ENCODE data around the gene IL18RAP.

DNA sequence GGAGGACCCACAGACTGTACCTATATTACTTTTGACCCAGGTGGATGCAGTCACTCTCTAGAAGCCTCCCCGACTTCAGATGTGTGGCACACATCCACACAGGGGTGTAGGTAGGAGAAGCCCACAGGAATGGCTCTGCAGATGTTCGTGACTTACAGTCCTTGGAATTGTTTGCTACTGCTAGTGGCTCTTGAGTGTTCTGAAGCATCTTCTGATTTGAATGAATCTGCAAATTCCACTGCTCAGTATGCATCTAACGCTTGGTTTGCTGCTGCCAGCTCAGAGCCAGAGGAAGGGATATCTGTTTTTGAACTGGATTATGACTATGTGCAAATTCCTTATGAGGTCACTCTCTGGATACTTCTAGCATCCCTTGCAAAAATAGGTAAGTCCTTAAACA, 50.7 kb downstream of the IL18RAP start:
- no peak for TF ChIP-seq CTCF (IDR thresholded peaks at IDR 0.05; ENCODE audit: poor library complexity, severe bottlenecking)
- TF ChIP-seq, protein P1, sequence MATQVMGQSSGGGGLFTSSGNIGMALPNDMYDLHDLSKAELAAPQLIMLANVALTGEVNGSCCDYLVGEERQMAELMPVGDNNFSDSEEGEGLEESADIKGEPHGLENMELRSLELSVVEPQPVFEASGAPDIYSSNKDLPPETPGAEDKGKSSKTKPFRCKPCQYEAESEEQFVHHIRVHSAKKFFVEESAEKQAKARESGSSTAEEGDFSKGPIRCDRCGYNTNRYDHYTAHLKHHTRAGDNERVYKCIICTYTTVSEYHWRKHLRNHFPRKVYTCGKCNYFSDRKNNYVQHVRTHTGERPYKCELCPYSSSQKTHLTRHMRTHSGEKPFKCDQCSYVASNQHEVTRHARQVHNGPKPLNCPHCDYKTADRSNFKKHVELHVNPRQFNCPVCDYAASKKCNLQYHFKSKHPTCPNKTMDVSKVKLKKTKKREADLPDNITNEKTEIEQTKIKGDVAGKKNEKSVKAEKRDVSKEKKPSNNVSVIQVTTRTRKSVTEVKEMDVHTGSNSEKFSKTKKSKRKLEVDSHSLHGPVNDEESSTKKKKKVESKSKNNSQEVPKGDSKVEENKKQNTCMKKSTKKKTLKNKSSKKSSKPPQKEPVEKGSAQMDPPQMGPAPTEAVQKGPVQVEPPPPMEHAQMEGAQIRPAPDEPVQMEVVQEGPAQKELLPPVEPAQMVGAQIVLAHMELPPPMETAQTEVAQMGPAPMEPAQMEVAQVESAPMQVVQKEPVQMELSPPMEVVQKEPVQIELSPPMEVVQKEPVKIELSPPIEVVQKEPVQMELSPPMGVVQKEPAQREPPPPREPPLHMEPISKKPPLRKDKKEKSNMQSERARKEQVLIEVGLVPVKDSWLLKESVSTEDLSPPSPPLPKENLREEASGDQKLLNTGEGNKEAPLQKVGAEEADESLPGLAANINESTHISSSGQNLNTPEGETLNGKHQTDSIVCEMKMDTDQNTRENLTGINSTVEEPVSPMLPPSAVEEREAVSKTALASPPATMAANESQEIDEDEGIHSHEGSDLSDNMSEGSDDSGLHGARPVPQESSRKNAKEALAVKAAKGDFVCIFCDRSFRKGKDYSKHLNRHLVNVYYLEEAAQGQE (IDR thresholded peaks at IDR 0.05; ENCODE audit: borderline replicate concordance), result no peak
- no peak for TF ChIP-seq TAF1 (IDR thresholded peaks at IDR 0.05; ENCODE audit: low read depth)
- TF ChIP-seq RAD21 (conservative IDR thresholded peaks at IDR 0.05), result no peak
- TF ChIP-seq POLR2AphosphoS5 (IDR thresholded peaks at IDR 0.05), result no peak
- no peak for TF ChIP-seq MXI1 (conservative IDR thresholded peaks at IDR 0.05; ENCODE audit: poor library complexity, severe bottlenecking)
- TF ChIP-seq EZH2 (IDR thresholded peaks at IDR 0.05; ENCODE audit: borderline replicate concordance, insufficient read depth, low read length, poor library complexity, severe bottlenecking), result no peak
- TF ChIP-seq EP300 (conservative IDR thresholded peaks at IDR 0.05; ENCODE audit: poor library complexity, severe bottlenecking), result no peak
- TF ChIP-seq SMC3 (conservative IDR thresholded peaks at IDR 0.05; ENCODE audit: poor library complexity), result no peak

All from neural cell (in vitro differentiated cells).